K562 (cell line): Measurements from ENCODE around the gene HS3ST3A1. TPM values are rescaled to one million over a fixed set of nuclear protein-coding genes. Genes with fewer than 3 reads are reported as not detected.

Experiments used
- ATAC-seq: fragments of 200-7000 bp; cut with Tn5 transposase; 3 replicates; pipeline ENCODE4 v1.9.1; 2020; ENCODE audit warnings: moderate library complexity
- BruUV-seq: library from RNA; stranded (reverse); fragments of 400-500 nt; replicated peaks from 2 replicates; lab custom pipeline; 2021; lab: Mats Ljungman, UMichigan
- CTCF ChIA-PET: fragments of 300-600 bp; formaldehyde crosslinking; extraction: SDS; loops from one replicate; lab custom pipeline; 2021; ENCODE audit warnings: low intra/inter-chr PET ratio; lab: Yijun Ruan, JAX
- POLR2A ChIA-PET: fragments of 300-600, 350-650 bp; sonication (Branson Sonifier 250); formaldehyde crosslinking; extraction: SDS; loops from one replicate; lab custom pipeline; 2021; ENCODE audit warnings: antibody characterized with exemption, inconsistent platforms; lab: Yijun Ruan, JAX
- DNase-seq, 4 experiments: peaks; one replicate each; pipeline versions ENCODE4 v3.0.0 to v3.0.0-alpha.2; 2011 to 2018; ENCODE audit warnings: low spot score in 3 of 4, mixed read lengths in 3 of 4; ENCODE audit errors: extremely low read depth in 1 of 4
- FAIRE-seq: peaks from 2 replicates; lab custom pipeline; 2011; peaks lifted over from hg19 to GRCh38; lab: Jason Lieb, UNC
- H2AFZ ChIP-seq: 2 replicates; pipeline ENCODE4 v1.6.0; 2011; ENCODE audit warnings: low read depth, low read length, control low read depth, inconsistent platforms
- H3K27ac ChIP-seq: fragments of 200-600 bp; 3 replicates; pipeline ENCODE4 v1.8.0; 2011; ENCODE audit warnings: low read depth, mild to moderate bottlenecking, control low read depth, inconsistent platforms, low read length, moderate library complexity, mixed read lengths; ENCODE audit errors: extremely low read depth
- H3K27me3 ChIP-seq, 2 experiments: fragments of 300-600 bp in 1 of 2; 2 replicates in 1 of 2; 3 replicates in 1 of 2; pipeline versions ENCODE4 v1.6.0 to v1.8.0; 2011; ENCODE audit warnings: inconsistent platforms in 2 of 2, low read length in 2 of 2, mild to moderate bottlenecking in 1 of 2, mixed read lengths in 1 of 2, moderate library complexity in 1 of 2; ENCODE audit not compliant: control insufficient read depth in 2 of 2, insufficient read depth in 2 of 2
- H3K36me3 ChIP-seq: fragments of 300-600 bp; 3 replicates; pipeline ENCODE4 v1.8.0; 2011; ENCODE audit warnings: mild to moderate bottlenecking, low read length, inconsistent platforms; ENCODE audit not compliant: control insufficient read depth, insufficient read depth
- H3K4me1 ChIP-seq, 2 experiments: fragments of 200-600 bp in 1 of 2; replicated peaks in 1 of 2; 2 replicates in 1 of 2; 3 replicates in 1 of 2; pipeline versions ENCODE4 v1.5.1 to v1.8.0; 2011; ENCODE audit warnings: inconsistent platforms in 2 of 2, low read length in 2 of 2, mild to moderate bottlenecking in 1 of 2, mixed read lengths in 1 of 2, moderate library complexity in 1 of 2; ENCODE audit not compliant: control insufficient read depth in 2 of 2, insufficient read depth in 2 of 2
- H3K4me2 ChIP-seq: 2 replicates; pipeline ENCODE4 v1.6.1; 2011; ENCODE audit warnings: low read length, control low read depth, inconsistent platforms, mixed read lengths; ENCODE audit not compliant: insufficient read depth
- H3K4me3 ChIP-seq: fragments of 200-600 bp; sonication (generic), shearing (Covaris generic); 2 replicates; pipeline ENCODE4 v1.5.1; 2016; ENCODE audit warnings: control low read depth, inconsistent platforms
- H3K79me2 ChIP-seq: fragments of 200-600 bp; 3 replicates; pipeline ENCODE4 v1.8.0; 2011; ENCODE audit warnings: low read length, inconsistent platforms; ENCODE audit not compliant: control insufficient read depth, insufficient read depth
- H3K9ac ChIP-seq, 2 experiments: 2 replicates each; pipeline versions ENCODE4 v1.6.0 to v1.6.1; 2011; ENCODE audit warnings: low read depth in 2 of 2, low read length in 2 of 2, control low read depth in 1 of 2, inconsistent platforms in 1 of 2, mild to moderate bottlenecking in 1 of 2, mixed read lengths in 1 of 2; ENCODE audit not compliant: insufficient read depth in 1 of 2
- H3K9me1 ChIP-seq: one replicate; pipeline ENCODE4 v1.6.0; 2011; ENCODE audit warnings: inconsistent platforms, mild to moderate bottlenecking, low read length, moderate library complexity; ENCODE audit not compliant: control insufficient read depth, insufficient read depth
- H3K9me3 ChIP-seq: replicated peaks from 2 replicates; pipeline ENCODE4 v1.5.1; 2011; ENCODE audit warnings: low read depth, low read length, inconsistent platforms; ENCODE audit not compliant: control insufficient read depth, insufficient read depth
- H4K20me1 ChIP-seq: replicated peaks from 2 replicates; pipeline ENCODE4 v1.6.1; 2011; ENCODE audit warnings: low read length, inconsistent platforms, mixed read lengths; ENCODE audit not compliant: control insufficient read depth, insufficient read depth
- ARID1B ChIP-seq: fragments of 450-650 bp; IDR thresholded peaks from 2 replicates; pipeline ENCODE4 v1.6.1; 2016; ENCODE audit warnings: antibody characterized with exemption, mild to moderate bottlenecking, inconsistent platforms
- CBFA2T3 ChIP-seq: fragments of 450-650 bp; IDR thresholded peaks from 2 replicates; pipeline ENCODE4 v1.6.1; 2017
- COPS2 ChIP-seq: fragments of 450-650 bp; conservative IDR thresholded peaks from 2 replicates; pipeline ENCODE4 v1.6.1; 2016; ENCODE audit warnings: mild to moderate bottlenecking, moderate library complexity
- ESRRA ChIP-seq: fragments of 450-650 bp; IDR thresholded peaks from 2 replicates; pipeline ENCODE4 v1.6.1; 2014; ENCODE audit warnings: low read depth, mild to moderate bottlenecking, moderate library complexity, borderline replicate concordance
- ETS2 ChIP-seq: IDR thresholded peaks from 2 replicates; pipeline ENCODE4 v1.6.1; 2016; ENCODE audit warnings: borderline replicate concordance, missing genetic modification characterization, mild to moderate bottlenecking, moderate library complexity, missing compliant biosample characterization; ENCODE audit not compliant: poor library complexity, severe bottlenecking
- FOXK2 ChIP-seq, 2 experiments: fragments of 450-650 bp; IDR thresholded peaks in 1 of 2; conservative IDR thresholded peaks in 1 of 2; 2 replicates each; pipeline ENCODE4 v1.6.1; 2016; ENCODE audit warnings: low read depth in 2 of 2, mild to moderate bottlenecking in 1 of 2
- GABPB1 ChIP-seq: sonication (generic); formaldehyde crosslinking; IDR thresholded peaks from 2 replicates; pipeline ENCODE4 v1.8.0; 2022; ENCODE audit warnings: mild to moderate bottlenecking, missing genetic modification reagents
- HDAC1 ChIP-seq, 2 experiments: fragments of 450-650 bp; IDR thresholded peaks; 2 replicates each; pipeline ENCODE4 v1.6.1; 2016 to 2017; ENCODE audit warnings: inconsistent platforms in 1 of 2, mild to moderate bottlenecking in 1 of 2, moderate library complexity in 1 of 2
- JUN ChIP-seq, 2 experiments: sonication (generic) in 1 of 2; formaldehyde crosslinking in 1 of 2; IDR thresholded peaks; 2 replicates each; pipeline versions ENCODE4 v1.6.1 to v1.8.0; 2012 to 2022; ENCODE audit warnings: borderline replicate concordance in 2 of 2, mild to moderate bottlenecking in 2 of 2, improper control_type of control experiment in 1 of 2, low read depth in 1 of 2, low read length in 1 of 2, missing genetic modification reagents in 1 of 2
- PTBP1 ChIP-seq: fragments of 200-400 bp; formaldehyde crosslinking; IDR thresholded peaks from 2 replicates; pipeline ENCODE4 v1.6.1; 2017; ENCODE audit warnings: low read depth, low read length
- SMC3 ChIP-seq: conservative IDR thresholded peaks from 2 replicates; pipeline ENCODE4 v1.6.1; 2011; ENCODE audit warnings: low read depth, low read length, improper control_type of control experiment; ENCODE audit not compliant: insufficient read depth
- TAF15 ChIP-seq: fragments of 200-400 bp; formaldehyde crosslinking; IDR thresholded peaks from 2 replicates; pipeline ENCODE4 v1.6.1; 2017; ENCODE audit warnings: mild to moderate bottlenecking, low read depth, low read length, moderate library complexity
- TCF7 ChIP-seq: sonication (generic); IDR thresholded peaks from 2 replicates; pipeline ENCODE4 v1.6.1; 2016; ENCODE audit warnings: antibody characterized with exemption, borderline replicate concordance
- XRCC4 ChIP-seq: IDR thresholded peaks from one replicate; pipeline ENCODE4 v1.6.1; 2011; ENCODE audit not compliant: insufficient read depth, insufficient read length; ENCODE audit errors: extremely low read depth
- ZBTB7A ChIP-seq: IDR thresholded peaks from 2 replicates; pipeline ENCODE4 v1.6.1; 2011; ENCODE audit warnings: low read depth, mild to moderate bottlenecking, low read length, moderate library complexity, borderline replicate concordance; ENCODE audit not compliant: control insufficient read depth
- ZKSCAN8 ChIP-seq: fragments of 200-800 bp; sonication (Bioruptor generic); IDR thresholded peaks from 2 replicates; pipeline ENCODE4 v1.6.1; 2016; ENCODE audit warnings: missing genetic modification characterization, missing compliant biosample characterization
- ZNF282 ChIP-seq: sonication (generic); formaldehyde crosslinking; IDR thresholded peaks from 2 replicates; pipeline ENCODE4 v1.8.1; 2023; ENCODE audit warnings: missing genetic modification reagents
- ZNF316 ChIP-seq: fragments of 450-650 bp; IDR thresholded peaks from 2 replicates; pipeline ENCODE4 v1.6.1; 2016
- ZNF347 ChIP-seq: fragments of 450-650 bp; formaldehyde crosslinking; IDR thresholded peaks from 2 replicates; pipeline ENCODE4 v1.4.0; 2020; ENCODE audit warnings: low read depth, mild to moderate bottlenecking, moderate library complexity
- ZNF785 ChIP-seq: fragments of 250-450 bp; sonication (Bioruptor Pico); IDR thresholded peaks from 2 replicates; pipeline ENCODE4 v1.4.0; 2020; ENCODE audit warnings: mild to moderate bottlenecking
- WGBS: fragments of 100-300 bp; shearing (Covaris generic); methylation state at CpG from one replicate; pipeline ENCODE4 v1.1.6; 2016; ENCODE audit warnings: low coverage, mixed read lengths; ENCODE audit not compliant: insufficient coverage; ENCODE audit errors: missing lambda C conversion rate; 5-methylcytosine and 5-hydroxymethylcytosine counted together
- in situ Hi-C: fragments of 300-500 bp; cut with MboI; formaldehyde crosslinking; loops from 4 replicates; pipeline ENCODE4 v1.15.0; 2018; ENCODE audit warnings: inconsistent platforms, mixed read lengths
- intact Hi-C: fragments of 100-400 bp; cut with micrococcal nuclease; formaldehyde crosslinking; loops from 2 replicates; pipeline ENCODE4 v1.14.2; 2022
- polyA plus RNA-seq, 8 experiments: library from polyadenylated mRNA; depleted of rRNA in 4 of 8; stranded (reverse) in 5 of 8; unstranded in 3 of 8; fragments of >200 nt; fragmentation: Nextera tagmentation in 2 of 8; fragmentation: Illumina TruSeq in 1 of 8; extraction: Ambion mirVana in 2 of 8; extraction: Trizol in 1 of 8; gene quantifications; 2 replicates each; pipeline versions ENCODE4 v1.2.1 to v1.2.3, GENCODE V29; 2011 to 2014; ENCODE audit warnings: inconsistent platforms in 1 of 8, missing spikeins in 1 of 8
- total RNA-seq, 7 experiments: library from RNA; depleted of rRNA in 6 of 7; stranded (reverse); fragments of >200 nt in 6 of 7; fragmentation: Illumina TruSeq in 2 of 7; extraction: Trizol in 2 of 7; gene quantifications; 2 replicates each; pipeline versions ENCODE4 v1.2.1 to v1.2.3, GENCODE V29; 2011 to 2021; ENCODE audit warnings: low replicate concordance in 1 of 7
- TF ChIP-seq, protein P1 (sequence below): sonication (generic); IDR thresholded peaks from 2 replicates; pipeline ENCODE4 v1.6.1; 2016
- TF ChIP-seq, protein P2 (sequence below): fragments of 250-450 bp; sonication (Bioruptor Pico); IDR thresholded peaks from 2 replicates; pipeline ENCODE4 v1.5.0; 2020; ENCODE audit warnings: mild to moderate bottlenecking

Gene HS3ST3A1
- total and polyA plus RNA-seq, 9 of the 15 experiments (the other 6 are each of a cell fraction or from before 2014, with no cell fraction given): 0.25 to 14.8 (median 2.3) TPM

- intact Hi-C loops: no loop called here
- DNase-seq: no peak
- WGBS: 0% methylated on average over 1 of the region's 1 CpG
- peaks cover 29% of the 10 kb centered on the region; the same call in 2 of the 3 replicates for H3K79me2 ChIP-seq
- peak; percentile 84 for FAIRE-seq
- H2AFZ ChIP-seq: peak overlapping the region; percentile 81
- in situ Hi-C loops: no loop called here
- no peak overlapping the region for H3K4me3 ChIP-seq
- ATAC-seq: peak; percentile 17
- H3K9me3 ChIP-seq: peaks cover 7% of the 10 kb centered on the region
- H3K4me1 ChIP-seq: peaks cover 8 to 25% of the 10 kb centered on the region in 2 experiments
- no peaks in the 10 kb centered on the region for H3K9me1 ChIP-seq
- peak overlapping the region; percentile 40 for H3K4me2 ChIP-seq
- POLR2A ChIA-PET: interaction anchor here (0.9 kb wide), 1 partner anchor 10 kb away, joined by 4 read pairs; no protein-coding TSS in a partner anchor
- BruUV-seq: no TSS peak
- peak overlapping the region in 1 of 2 experiments; percentile 60; a peak in 2 of 4 replicates for H3K9ac ChIP-seq
- H3K27ac ChIP-seq: peak overlapping the region; percentile 77
- no peaks in the 10 kb centered on the region for H3K27me3 ChIP-seq
- H3K36me3 ChIP-seq: peaks cover 8% of the 10 kb centered on the region; the same call in 2 of the 3 replicates
- CTCF ChIA-PET: no interaction called here
- H4K20me1 ChIP-seq: no peaks in the 10 kb centered on the region
- TF ChIP-seq ZKSCAN8 (no peak), ESRRA (no peak), GABPB1 (CRISPR knock-in tag) (no peak), TCF7 (no peak), HDAC1 (IDR thresholded peaks at IDR 0.05) (0 out of 4 replicates have a peak, but pooled peaks of 1 of the 2 experiments have one; percentile 33), ETS2 (tag) (no peak), ZNF785 (CRISPR knock-in tag) (no peak), ZNF282 (CRISPR knock-in tag) (no peak), CBFA2T3 (peak; percentile 32; the same call in 1 of the 2 replicates), TAF15 (no peak), PTBP1 (no peak), ZNF316 (no peak), SMC3 (no peak), ZBTB7A (no peak), COPS2 (no peak), ARID1B (peak; percentile 48), JUN (IDR thresholded peaks at IDR 0.05; ENCODE audit: borderline replicate concordance, low read depth, low read length) (no peak), JUN (CRISPR knock-in tag; IDR thresholded peaks at IDR 0.05; ENCODE audit: borderline replicate concordance) (no peak), FOXK2 (conservative IDR thresholded peaks at IDR 0.05 in 1 of 2, IDR thresholded peaks at IDR 0.05 in 1 of 2; ENCODE audit: low read depth in 2 of 2) (0 out of 4 replicates have a peak, but pooled peaks of 1 of the 2 experiments have one; percentile 17), XRCC4 (no peak), ZNF347 (CRISPR knock-in tag) (no peak)
- TF ChIP-seq, protein P1, sequence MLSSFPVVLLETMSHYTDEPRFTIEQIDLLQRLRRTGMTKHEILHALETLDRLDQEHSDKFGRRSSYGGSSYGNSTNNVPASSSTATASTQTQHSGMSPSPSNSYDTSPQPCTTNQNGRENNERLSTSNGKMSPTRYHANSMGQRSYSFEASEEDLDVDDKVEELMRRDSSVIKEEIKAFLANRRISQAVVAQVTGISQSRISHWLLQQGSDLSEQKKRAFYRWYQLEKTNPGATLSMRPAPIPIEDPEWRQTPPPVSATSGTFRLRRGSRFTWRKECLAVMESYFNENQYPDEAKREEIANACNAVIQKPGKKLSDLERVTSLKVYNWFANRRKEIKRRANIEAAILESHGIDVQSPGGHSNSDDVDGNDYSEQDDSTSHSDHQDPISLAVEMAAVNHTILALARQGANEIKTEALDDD: peak; percentile 50; the same call in 1 of the 2 replicates
- TF ChIP-seq, protein P2, sequence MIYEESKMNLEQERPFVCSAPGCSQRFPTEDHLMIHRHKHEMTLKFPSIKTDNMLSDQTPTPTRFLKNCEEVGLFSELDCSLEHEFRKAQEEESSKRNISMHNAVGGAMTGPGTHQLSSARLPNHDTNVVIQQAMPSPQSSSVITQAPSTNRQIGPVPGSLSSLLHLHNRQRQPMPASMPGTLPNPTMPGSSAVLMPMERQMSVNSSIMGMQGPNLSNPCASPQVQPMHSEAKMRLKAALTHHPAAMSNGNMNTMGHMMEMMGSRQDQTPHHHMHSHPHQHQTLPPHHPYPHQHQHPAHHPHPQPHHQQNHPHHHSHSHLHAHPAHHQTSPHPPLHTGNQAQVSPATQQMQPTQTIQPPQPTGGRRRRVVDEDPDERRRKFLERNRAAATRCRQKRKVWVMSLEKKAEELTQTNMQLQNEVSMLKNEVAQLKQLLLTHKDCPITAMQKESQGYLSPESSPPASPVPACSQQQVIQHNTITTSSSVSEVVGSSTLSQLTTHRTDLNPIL (CRISPR knock-in tag): no peak
Measured at GRCh38 chr17:13522749-13523148, 79.0 kb downstream of the HS3ST3A1 start.
